HG03558 (cell line): ENCODE data around the gene PDLIM7.

ENCODE experiments used
- ATAC-seq: cut with Tn5 transposase; IDR thresholded peaks from one replicate; pipeline ENCODE4 v1.9.1; 2021; ENCODE audit warnings: moderate number of reproducible peaks; ENCODE audit not compliant: unreplicated experiment; ENCODE audit errors: extremely low read depth

The PDLIM7 gene

GRCh38 chr5:177476531-177477233 is 20.7 kb downstream of the PDLIM7 start:
- no peak for ATAC-seq

- ATAC-seq, result no peak
Measured at GRCh38 chr5:177475563-177476427, 21.6 kb downstream of the PDLIM7 start.

GRCh38 chr5:177474846-177475562 is 22.4 kb downstream of the PDLIM7 start:
- no peak for ATAC-seq

GRCh38 chr5:177474002-177474476 is 23.4 kb downstream of the PDLIM7 start:
- ATAC-seq, result no peak

- ATAC-seq, result no peak
Measured at GRCh38 chr5:177473443-177474001, 23.9 kb downstream of the PDLIM7 start, which contains the start of gene DBN1. DBN1 (minus strand) TSS chr5:177473634; CDS start chr5:177473521, 113 bp downstream.

GRCh38 chr5:177472460-177473442 is 24.7 kb downstream of the PDLIM7 start:
- ATAC-seq, result no peak

- no peak for ATAC-seq
Measured at GRCh38 chr5:177471610-177472356, 25.6 kb downstream of the PDLIM7 start.

- ATAC-seq, result no peak
Measured at GRCh38 chr5:177470759-177471536, 26.5 kb downstream of the PDLIM7 start.

- no peak for ATAC-seq
Measured at GRCh38 chr5:177469750-177470525, 27.5 kb downstream of the PDLIM7 start.

GRCh38 chr5:177468685-177469628 is 28.4 kb downstream of the PDLIM7 start:
- ATAC-seq, result no peak

- no peak for ATAC-seq
Measured at GRCh38 chr5:177468329-177468684, 29.1 kb downstream of the PDLIM7 start.

GRCh38 chr5:177467436-177467835 is 30.0 kb downstream of the PDLIM7 start:
- no peak for ATAC-seq

GRCh38 chr5:177466861-177467260 is 30.5 kb downstream of the PDLIM7 start:
- ATAC-seq, result no peak

- no peak for ATAC-seq
Measured at GRCh38 chr5:177465044-177465443, 32.4 kb downstream of the PDLIM7 start.

GRCh38 chr5:177462021-177462670 is 35.3 kb downstream of the PDLIM7 start:
- ATAC-seq, result no peak
